ENCODE results near the gene MZF1.

The MZF1 gene

GRCh38 chr19:58555369-58555885, 17.7 kb downstream of the MZF1 start:
- ChIA-PET POLR2A (ENCODE audit: low non-redundant PET) (interaction anchor here (1.0 to 1.7 kb wide), 3 partner anchors 12 to 42 kb away, joined by 4 to 5 read pairs (median 4); partner anchors contain the start of genes TRIM28 and ZBTB45), CTCF (interaction anchor here (0.5 kb wide), 1 partner anchor 35 kb away, joined by 3 read pairs; no protein-coding TSS in a partner anchor)
- H3K27ac ChIP-seq, result peak overlapping the region; percentile 100
- TF ChIP-seq CTCF (conservative IDR thresholded peaks at IDR 0.05; ENCODE audit: low read depth), result no peak
- DNase-seq (ENCODE audit: low spot score), result no peak

- no peak for TF ChIP-seq CTCF (conservative IDR thresholded peaks at IDR 0.05; ENCODE audit: low read depth)
- peak; percentile 97 for DNase-seq (ENCODE audit: low spot score)
- peak within 1 kb of the TSS; percentile 100 for H3K27ac ChIP-seq
- ChIA-PET CTCF (interaction anchor here (0.6 to 1.3 kb wide), 2 partner anchors 35 to 36 kb away, joined by 3 to 6 read pairs; no protein-coding TSS in a partner anchor), POLR2A (ENCODE audit: low non-redundant PET) (interaction anchor here (1.0 to 1.7 kb wide), 3 partner anchors 11 to 41 kb away, joined by 4 to 5 read pairs (median 4); partner anchors contain the start of genes TRIM28 and ZBTB45)
Measured at GRCh38 chr19:58554494-58555368, 18.4 kb downstream of the MZF1 start, which contains the start of gene CHMP2A. TSS of gene CHMP2A (minus strand) at chr19:58555105. CDS start at chr19:58554212, 893 bp downstream.

- DNase-seq (ENCODE audit: low spot score), result no peak
- ChIA-PET CTCF (interaction anchor here (1.3 kb wide), 1 partner anchor 35 kb away, joined by 6 read pairs; no protein-coding TSS in a partner anchor), POLR2A (ENCODE audit: low non-redundant PET) (interaction anchor here (0.9 to 1.7 kb wide), 5 partner anchors 9 to 40 kb away, joined by 4 to 6 read pairs (median 4); partner anchors contain the start of genes TRIM28 and ZBTB45)
- no peak for TF ChIP-seq CTCF (conservative IDR thresholded peaks at IDR 0.05; ENCODE audit: low read depth)
- peak overlapping the region; percentile 100 for H3K27ac ChIP-seq
Measured at GRCh38 chr19:58553799-58554493, 19.2 kb downstream of the MZF1 start.

- TF ChIP-seq CTCF (conservative IDR thresholded peaks at IDR 0.05; ENCODE audit: low read depth), result no peak
- peak overlapping the region; percentile 100 for H3K27ac ChIP-seq
- CTCF ChIA-PET, result no interaction called here
- DNase-seq (ENCODE audit: low spot score), result no peak
- POLR2A ChIA-PET (ENCODE audit: low non-redundant PET), result interaction anchor here (0.6 to 1.5 kb wide), 3 partner anchors 8 to 20 kb away, joined by 3 to 6 read pairs (median 4); partner anchors contain the start of gene TRIM28
Measured at GRCh38 chr19:58552655-58553054, 20.5 kb downstream of the MZF1 start.

GRCh38 chr19:58551577-58552471, 21.3 kb downstream of the MZF1 start:
- ChIA-PET CTCF (no interaction called here), POLR2A (ENCODE audit: low non-redundant PET) (interaction anchor here (1.5 kb wide), 1 partner anchor 7 kb away, joined by 4 read pairs; no protein-coding TSS in a partner anchor)
- H3K27ac ChIP-seq, result peak overlapping the region; percentile 27
- DNase-seq (ENCODE audit: low spot score), result no peak
- no peak for TF ChIP-seq CTCF (conservative IDR thresholded peaks at IDR 0.05; ENCODE audit: low read depth)
